ENCODE measurements around the gene PAM16. TPM values are rescaled to one million over a fixed set of nuclear protein-coding genes. Genes with fewer than 3 reads are reported as not detected.

The PAM16 gene
- polyA plus RNA-seq, 4 donors: 21.4 to 32.2 (median 22.6) TPM

DNA sequence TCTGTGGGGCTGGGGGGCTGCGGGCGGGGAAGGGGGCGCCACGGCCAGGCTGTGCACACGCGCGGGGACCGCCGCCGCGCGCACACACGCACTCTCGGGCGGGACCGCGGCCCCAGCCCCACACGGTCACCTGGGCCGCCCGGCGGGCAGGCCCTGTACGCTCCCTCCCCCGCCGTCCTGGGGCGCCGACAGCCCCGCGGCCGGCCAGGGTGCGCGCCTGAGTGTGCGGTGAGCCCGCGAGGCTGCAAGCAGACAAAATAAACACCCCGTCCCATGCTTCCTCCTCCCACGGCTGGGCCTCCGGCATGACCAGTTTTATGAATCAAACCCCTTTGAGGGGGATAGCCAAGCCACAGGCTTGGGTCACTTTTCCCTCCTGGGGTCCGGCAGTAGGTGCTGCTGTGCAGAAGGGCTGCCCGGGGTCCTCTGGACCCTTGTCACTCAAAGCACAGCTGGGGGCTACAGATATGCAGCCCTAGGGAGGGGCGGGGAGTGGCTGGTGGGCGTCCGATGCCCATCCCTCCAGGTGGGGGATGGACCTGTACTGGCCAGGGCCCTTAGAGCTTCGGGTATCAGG lies 21.0 kb upstream of the PAM16 start:
- DNase-seq (ENCODE audit: low read depth in 4 of 4, low spot score in 3 of 4): no peak

DNA sequence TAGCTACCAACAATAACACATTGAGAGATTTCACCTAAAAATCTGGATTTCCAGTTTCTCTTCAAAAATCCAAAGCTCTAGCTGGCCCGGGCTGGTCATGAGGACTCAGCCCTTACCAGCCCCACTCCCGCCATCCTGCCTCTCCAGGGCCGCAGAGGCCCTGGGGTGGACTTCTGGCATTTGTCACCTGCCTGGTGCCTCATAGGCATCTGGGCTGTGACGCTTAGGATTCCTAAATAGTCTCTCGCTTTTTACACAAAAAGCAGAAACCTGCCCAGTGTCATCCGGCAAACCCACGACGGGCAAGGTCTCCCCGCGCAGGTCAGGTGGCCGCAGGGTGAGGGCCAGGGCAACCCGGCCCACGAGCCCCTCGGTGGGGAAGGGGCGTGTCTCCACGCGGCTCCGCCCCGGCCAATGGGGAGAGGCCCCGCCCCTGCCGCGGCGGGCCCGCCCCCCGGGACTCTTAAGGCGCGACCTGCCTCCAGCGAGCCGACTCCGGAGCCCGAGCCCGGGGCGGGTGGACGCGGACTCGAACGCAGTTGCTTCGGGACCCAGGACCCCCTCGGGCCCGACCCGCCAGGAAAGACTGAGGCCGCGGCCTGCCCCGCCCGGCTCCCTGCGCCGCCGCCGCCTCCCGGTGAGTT lies 20.4 kb upstream of the PAM16 start, which contains the start of gene VASN:
TSS of gene VASN (plus strand) at position 492 of the 644 bp plus-strand sequence. CDS start 9,030 bp downstream, outside the sequence.
- DNase-seq (ENCODE audit: low read depth in 4 of 4, low spot score in 3 of 4): peak in 2 of 4 donors; percentile 72 to 73

DNA sequence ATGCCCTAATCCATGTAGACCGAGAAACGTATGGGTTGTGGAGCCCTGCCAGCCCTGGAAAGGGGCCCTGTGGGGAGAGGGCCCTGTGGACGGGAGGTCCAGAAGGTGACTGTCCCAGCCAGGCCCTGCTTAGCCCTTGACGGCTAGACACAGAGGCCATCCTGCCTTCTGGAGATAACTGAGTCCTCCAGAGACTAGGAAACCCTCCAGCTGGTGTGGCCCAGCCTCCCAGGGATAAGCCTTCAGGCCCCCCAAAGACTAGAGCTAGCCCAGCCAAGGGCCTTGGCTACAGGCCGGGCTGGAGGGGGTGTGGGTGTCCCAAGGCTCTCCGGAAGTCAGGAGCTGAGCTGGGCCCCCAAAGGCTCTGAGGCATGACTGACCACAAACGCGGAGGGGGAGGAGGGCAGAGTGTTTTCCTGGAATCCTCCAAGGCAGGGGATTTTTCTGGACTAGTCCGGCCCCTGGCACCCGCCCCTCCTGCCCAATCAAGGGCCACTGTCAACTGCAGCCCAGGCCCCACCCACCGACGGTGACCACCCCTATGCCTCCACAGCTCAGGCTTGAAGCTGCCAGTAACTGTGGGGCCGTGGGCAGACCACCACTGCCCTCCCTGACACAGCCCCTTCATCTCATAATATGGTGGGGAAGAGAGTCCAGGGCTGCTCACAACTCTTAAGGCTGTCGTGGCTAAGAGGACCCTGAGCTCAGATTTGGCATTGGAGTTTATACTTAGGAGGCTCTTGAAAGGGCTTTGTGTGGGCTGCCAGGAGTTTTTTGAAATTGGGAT lies 19.6 kb upstream of the PAM16 start:
- DNase-seq (ENCODE audit: low read depth in 4 of 4, low spot score in 3 of 4): no peak

DNA sequence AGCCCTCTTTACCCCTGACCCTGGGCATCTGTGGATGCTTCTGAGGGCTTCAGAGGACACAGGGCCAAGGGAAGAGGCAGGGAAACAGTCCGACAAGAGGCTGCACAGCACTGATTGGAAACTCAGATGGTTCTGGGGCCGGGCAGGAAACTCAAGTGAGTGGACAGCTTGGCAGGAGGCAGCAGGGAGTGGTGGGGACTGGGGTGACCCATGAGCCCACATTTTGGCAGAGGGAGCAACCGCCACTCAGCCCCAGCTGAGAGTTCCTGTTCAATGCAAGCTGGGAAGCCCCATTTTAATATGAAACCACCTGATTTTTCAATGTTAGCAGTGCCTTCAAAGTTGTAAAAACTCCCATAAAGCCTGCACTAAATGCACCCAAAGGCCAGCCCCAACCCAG lies 19.0 kb upstream of the PAM16 start:
- DNase-seq (ENCODE audit: low read depth in 4 of 4, low spot score in 3 of 4): no peak

DNA sequence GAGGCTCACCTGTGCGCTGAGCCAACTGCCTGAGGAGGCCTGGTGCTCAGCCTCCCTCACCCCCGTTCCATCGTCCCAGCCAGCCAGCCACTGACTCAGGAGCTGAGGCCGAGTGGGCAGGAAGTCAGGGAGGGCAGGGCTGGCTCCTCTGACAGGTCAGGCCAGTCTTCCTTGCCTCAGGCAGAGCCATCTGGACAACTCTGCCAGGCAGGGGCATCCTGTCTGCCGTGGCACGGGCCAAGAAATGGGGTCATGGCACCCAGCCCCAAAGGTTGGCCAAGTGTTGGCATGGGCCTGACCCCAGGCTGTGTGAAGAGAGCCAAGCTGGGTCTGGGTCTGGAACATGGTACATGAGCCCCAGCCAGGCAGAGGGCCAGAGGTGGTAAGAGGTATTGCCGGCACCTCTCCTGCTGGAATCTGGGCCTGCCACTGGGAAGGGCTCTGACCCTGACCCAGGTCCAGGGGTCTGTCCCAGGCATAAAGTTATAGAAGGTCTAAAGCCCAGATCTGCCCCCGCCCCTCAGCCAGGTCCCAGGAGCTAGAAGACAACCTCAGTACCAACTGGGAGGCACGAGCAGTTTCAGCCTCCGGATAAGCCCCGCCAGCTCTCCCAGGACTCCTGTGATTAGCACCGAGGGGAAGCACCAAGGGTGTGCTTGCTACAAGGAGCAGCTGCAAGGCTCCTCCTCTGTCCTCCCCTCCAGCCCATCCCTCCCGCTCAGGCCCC lies 18.0 kb upstream of the PAM16 start:
- no peak for DNase-seq (ENCODE audit: low read depth in 4 of 4, low spot score in 3 of 4)

DNA sequence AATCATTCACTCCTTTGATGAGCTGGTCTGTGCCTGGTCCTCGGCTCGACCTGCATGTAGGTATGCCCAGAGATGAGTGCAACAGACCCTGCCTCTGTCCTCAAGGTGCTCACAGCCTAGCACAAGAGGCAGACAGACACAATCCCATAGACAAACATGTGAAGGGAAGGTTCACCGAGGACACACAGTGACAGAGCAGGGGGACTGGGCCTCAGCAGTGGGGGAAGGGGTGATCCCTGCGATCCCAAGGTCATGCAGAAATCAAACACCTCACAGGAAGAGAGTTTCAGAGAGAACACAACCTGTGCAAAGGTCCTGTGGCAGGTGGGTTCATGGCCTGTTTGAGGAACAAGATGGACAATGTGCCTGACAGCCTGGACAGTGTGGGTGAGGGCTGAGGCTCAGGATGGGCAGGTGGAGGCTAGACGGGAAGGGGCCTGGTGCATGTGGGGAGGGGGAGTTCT lies 16.3 kb upstream of the PAM16 start:
- DNase-seq (ENCODE audit: low read depth in 4 of 4, low spot score in 3 of 4): no peak

DNA sequence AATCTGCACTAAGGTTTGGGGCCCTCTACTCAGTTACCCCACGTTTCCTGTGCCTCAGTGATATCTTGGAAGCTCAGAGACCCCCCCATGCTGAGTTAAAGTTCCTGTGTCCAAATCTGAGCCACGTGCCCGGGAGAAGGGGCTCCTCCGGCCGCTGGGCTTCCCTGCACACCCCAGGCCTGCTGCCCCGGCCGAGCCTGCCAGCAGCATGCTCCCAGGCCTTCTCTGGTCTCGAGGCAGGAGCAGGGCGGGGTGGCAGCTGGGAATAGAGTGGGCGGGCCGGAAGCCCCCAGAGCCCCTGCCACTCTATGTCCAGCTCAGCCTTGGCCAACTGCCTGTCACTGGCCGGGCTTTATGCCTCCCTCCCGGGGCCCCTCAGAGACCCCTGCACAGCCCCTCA lies 14.9 kb upstream of the PAM16 start:
- no peak for DNase-seq (ENCODE audit: low read depth in 4 of 4, low spot score in 3 of 4)

DNA sequence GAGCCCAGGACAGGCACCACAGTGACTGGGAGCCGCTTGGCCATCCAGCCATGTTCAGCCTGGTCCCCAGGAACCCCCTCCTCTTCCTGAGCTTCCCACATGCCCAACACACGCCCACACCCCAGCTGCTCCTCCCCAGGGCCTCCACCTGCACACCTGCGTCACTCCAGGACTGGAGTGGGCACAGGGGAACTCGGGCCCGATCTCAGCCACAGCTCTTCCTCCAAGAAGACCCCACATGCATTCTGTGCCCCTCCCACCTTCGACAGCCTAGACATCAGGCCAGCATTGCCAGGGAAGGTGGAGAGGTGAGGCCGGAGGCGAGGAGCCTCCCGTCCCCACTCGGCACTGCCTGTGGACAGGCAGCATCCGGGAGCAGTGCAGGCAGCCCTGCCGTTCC lies 14.5 kb upstream of the PAM16 start:
- DNase-seq (ENCODE audit: low read depth in 4 of 4, low spot score in 3 of 4): no peak

DNA sequence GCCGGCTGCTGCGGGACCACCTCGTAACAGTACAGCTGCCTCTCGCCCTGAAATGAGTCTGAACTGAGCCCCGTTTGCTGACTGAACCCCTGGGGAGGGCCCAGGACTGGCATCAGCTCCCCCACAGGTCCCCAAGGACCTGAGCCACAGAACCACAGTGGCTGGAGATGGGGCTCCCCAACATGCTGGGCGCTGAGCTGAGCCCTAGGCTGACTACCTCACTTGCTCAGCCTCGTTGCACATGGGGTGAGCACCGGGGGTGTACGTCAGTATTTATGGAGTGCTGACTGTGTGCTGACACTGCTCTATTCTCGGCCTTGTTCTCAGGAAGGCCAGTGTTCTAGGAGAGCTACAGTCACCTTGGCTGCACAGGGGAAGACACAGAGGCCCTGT lies 13.9 kb upstream of the PAM16 start:
- DNase-seq (ENCODE audit: low read depth in 4 of 4, low spot score in 3 of 4): no peak

DNA sequence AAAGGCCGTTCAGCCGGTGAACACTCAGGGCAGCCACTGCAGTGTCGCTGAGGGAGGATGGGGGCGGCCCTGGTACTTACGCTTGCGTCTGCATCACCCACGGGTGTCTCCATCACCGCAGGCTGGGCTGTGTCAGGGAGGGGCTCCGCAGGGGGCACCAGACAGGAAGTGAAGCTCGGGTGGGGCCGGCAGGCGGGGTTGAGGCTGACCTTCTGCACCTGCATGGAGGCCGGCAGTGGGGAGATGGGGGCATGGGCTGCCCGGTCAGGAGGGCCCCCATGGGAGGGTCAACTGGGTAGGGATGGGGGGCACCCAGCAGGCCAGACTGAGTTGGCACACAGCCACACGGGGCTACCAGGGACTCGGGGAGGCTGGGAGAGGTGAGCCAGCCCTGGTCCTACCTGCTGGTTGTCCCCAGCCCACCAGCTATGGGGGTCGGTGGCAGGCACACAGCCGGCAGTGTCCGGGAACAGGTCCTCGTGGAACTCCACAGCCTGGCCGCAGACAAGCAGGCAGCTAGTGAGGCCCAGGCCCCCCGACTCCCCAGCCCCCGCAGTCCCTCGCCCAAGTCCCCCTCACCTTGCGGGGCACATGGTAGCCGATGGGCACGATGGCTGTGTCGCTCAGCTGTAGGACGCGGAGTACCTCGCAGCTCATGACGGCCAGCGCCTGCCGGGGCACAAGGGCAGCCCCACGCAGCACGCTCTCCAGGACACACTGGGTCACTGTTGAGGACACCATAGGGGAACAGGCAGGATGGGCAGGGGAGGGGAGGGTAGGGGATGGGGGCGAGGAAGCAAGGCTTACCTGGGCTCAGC lies 13.3 kb upstream of the PAM16 start:
- DNase-seq (ENCODE audit: low read depth in 4 of 4, low spot score in 3 of 4): no peak

DNA sequence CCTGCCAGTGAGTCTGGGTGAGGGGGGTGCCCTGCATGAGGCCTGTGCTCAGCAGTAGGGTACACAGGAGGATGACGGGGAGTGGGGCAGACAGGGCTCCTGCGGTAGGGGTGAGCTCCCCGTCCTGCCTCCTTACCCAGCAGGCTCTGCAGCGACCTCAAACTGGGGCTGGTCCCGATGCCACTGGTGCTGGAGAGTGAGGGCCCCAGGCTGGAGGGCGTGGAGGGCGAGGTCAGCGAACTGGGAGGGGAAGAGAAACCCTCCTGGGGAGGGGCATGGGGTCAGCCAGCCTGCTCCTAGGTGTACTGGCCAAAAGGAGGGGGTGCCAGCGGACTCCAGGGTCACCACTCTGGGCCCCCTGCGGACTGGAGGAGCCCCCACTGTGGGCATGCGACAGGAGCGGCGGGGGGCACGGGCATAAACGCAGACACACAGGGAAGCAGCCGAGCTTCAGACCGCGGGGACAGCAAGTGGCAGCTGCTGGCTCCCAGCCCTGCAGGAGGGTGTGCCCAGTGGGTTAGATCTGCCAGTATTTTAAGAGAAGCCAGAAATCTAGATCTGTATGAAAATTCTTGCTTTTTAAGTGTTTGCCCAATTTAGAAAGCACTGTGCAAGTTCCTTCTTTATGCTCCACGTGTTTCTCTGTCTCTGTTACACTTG lies 11.5 kb upstream of the PAM16 start:
- DNase-seq (ENCODE audit: low read depth in 4 of 4, low spot score in 3 of 4): no peak

DNA sequence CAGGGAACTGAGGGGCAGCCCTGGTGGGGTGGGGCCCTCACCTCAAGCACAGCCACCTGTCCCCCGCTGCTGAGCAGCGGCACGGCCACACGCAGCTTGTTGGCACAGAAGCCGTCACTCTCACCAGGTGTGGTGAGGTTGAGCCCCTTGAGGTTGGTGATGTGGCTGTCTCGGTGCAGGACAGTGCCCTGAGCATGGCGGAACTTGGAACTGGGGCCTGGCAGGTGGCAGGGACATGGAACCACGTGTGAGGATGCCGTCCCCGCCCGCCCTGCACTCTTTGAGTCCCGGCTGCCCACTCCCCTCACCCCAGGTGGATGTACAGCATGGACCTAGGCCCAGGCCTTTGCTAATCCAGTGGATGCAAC lies 10.8 kb upstream of the PAM16 start:
- DNase-seq (ENCODE audit: low read depth in 4 of 4, low spot score in 3 of 4): no peak

DNA sequence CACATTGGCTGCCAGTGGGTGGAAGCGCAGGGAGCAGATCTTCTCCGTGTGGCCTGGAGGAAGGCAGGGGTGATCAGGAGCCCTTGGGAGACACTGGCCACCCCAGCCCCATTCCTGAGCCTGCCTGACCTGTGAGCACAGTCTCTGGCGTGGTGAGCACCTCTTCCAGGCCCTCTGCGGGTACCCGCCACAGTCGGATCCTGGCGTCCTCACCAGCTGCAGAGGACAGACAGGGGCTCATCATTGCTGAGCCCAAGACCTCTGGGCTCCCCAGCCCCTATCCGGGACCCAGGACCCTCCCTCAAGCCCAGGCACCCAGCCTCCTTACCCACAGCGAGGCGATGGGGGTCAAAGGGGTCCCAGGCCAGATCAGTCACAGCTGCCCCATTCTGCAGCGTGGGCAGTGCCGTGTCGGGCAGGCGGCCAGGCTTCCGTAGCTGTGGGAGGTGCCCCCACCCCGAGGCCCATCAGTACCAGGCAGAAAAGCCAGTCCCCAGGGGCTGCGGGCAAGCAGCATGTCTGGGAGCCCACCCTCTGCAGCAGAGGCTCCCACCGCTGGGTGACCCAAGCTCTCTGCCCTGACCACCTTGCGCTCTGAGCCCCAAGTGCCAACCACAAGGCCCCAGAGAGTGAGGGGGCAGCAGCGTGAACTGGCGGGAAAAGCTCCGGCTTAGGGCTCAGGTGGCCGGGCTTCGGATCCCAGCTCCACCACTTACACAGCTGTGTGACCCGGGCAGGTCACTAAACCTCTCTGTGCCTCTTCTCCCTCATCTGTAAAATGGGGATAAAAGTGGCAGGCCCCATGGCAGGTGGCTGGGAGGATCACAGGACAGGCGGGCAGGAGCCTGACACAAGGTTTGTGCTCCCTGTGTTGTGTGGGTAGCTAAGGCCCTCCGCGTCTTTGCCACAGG lies 10.2 kb upstream of the PAM16 start:
- DNase-seq (ENCODE audit: low read depth in 4 of 4, low spot score in 3 of 4): no peak

DNA sequence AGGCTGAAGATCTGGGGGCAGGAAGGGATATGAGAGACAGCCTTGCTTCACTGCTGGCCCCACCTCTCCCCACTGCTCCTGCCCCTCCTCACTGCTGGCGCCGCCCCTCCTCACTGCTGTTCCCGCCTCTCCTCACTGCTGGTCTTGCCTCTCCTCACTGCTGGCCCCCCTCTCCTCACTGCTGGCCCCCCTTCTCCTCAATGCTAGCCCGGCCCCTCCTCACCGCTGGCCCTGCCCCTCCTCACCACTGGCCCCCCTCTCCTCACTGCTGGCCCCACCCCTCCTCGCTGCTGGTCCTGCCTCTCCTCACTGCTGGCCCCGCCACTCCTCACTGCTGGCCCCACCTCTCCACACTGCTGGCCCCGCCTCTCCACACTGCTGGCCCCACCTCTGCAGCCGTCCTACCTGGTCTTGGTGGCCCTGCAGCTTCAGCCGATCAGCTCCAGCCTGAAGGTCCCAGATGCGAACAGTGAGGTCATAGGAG lies 9.5 kb upstream of the PAM16 start:
- no peak for DNase-seq (ENCODE audit: low read depth in 4 of 4, low spot score in 3 of 4)

DNA sequence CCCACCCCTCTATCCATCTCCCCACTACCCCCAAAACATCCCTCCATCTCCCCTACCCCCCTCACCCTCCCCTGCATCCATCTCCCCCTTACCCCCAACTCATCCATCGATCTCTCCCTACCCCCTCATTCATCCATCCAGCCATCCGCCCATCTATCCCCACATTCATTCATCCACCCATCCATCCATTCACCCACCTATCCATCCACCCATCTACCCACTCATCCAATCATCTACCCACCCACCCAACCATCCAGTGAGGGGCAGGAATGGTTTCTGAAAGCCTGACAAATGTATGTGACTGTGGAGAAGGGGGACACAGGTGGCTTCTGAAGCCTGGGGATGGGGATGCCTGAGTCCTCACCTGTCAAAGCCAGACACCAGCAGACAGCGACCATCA lies 8.8 kb upstream of the PAM16 start:
- no peak for DNase-seq (ENCODE audit: low read depth in 4 of 4, low spot score in 3 of 4)

DNA sequence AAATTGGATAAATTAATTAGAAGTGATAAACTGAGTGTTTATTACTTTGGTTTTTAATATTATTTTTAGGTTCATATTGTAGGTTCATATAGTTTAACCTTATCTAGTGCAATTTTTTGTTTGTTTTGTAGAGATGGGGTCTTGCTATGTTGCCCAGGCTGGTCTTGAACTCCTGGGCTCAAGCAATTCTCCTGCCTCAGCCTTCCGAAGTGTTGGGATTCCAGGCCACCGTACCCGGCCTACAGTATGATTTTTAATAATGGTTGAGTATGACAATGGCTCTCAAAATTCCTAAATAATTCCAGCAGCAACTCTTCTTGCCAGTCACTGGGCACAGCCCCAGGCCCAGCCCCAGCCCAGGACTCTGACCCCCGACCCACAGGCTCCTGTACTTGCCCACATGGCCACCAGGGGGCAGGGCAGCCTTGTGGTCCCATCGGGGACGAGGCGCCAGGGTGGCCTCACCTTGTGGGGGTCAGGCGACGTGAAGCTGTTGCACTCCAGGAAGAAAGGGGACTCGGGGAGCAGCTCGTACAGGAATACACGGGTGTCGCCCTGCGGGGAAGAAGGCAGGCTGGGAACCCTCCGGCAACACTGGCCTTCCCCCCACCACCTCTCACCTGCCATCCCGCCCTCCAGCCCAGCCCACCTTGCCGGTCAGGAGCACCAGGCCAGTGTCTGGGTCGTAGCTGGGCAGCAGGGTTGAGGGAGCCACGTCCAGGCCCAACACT lies 7.9 kb upstream of the PAM16 start:
- DNase-seq (ENCODE audit: low read depth in 4 of 4, low spot score in 3 of 4): no peak

DNA sequence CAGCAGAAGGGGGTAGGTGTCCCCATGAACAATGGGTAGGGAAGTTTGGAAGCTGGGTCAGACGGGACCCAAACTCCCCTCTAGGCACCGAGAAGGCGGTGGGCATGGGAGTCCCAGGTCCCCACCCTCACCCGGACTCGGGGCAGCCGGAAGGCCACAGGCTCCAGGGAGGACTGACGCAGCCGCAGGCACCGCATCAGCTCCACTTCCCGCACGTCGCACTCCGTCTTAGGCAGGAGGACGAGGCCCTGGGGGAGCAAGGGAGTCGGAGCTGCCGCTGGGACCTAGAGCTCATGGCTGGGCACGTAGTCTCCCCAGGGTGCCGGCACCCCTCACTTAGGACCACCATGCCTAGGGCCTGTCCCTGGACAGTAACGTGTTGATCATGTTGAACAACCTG lies 7.1 kb upstream of the PAM16 start:
- no peak for DNase-seq (ENCODE audit: low read depth in 4 of 4, low spot score in 3 of 4)

DNA sequence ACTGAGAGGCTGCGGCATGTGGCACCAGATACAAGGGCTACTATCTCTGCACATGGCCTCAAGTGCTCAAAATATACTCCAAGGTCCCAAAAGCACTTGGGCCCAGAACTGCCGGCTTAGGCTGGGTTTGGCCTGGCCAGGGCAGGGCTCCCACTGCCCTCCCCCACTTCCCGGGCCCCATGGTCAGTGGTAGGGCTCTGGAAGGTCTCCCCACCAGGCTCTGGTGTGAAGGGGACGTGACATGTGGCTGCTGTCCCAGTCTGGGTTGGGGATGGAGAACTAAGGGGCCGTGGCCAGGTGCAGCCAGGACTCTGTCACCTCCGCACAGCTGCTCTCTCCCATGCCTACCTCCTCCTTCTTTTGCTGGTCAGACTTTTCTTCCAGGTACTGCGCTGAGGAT lies 5.7 kb upstream of the PAM16 start:
- DNase-seq (ENCODE audit: low read depth in 4 of 4, low spot score in 3 of 4): no peak
